Measurements from ENCODE around the gene SDK1. TPM values are rescaled to one million over a fixed set of nuclear protein-coding genes. Genes with fewer than 3 reads are reported as not detected.

SDK1 gene
- total and polyA plus RNA-seq, 8 donors: 1.6 to 11.2 (median 6.6) TPM

GRCh38 chr7:3781607-3782006 is 480.6 kb downstream of the SDK1 start:
- Histone ChIP-seq H3K27ac (no peak overlapping the region), H3K9me3 (peaks cover 0 to 30% (median 15%) of the 10 kb centered on the region in 4 donors), H3K27me3 (no peaks in the 10 kb centered on the region), H3K36me3 (no peaks in the 10 kb centered on the region), H3K4me1 (no peaks in the 10 kb centered on the region), H3K4me3 (no peak overlapping the region)
- 81 to 92% (median 88%) methylated on average over 1 of the region's 1 CpG for WGBS, 5 donors
- intact Hi-C loops (cut with DNase I; ENCODE audit: low total_unique reads): no loop called here
- DNase-seq: no peak
- TF ChIP-seq POLR2AphosphoS5 (IDR thresholded peaks at IDR 0.05) (no peak), POLR2A (IDR thresholded peaks at IDR 0.05) (no peak), EP300 (IDR thresholded peaks at IDR 0.05) (no peak)
- TF ChIP-seq, protein P1, sequence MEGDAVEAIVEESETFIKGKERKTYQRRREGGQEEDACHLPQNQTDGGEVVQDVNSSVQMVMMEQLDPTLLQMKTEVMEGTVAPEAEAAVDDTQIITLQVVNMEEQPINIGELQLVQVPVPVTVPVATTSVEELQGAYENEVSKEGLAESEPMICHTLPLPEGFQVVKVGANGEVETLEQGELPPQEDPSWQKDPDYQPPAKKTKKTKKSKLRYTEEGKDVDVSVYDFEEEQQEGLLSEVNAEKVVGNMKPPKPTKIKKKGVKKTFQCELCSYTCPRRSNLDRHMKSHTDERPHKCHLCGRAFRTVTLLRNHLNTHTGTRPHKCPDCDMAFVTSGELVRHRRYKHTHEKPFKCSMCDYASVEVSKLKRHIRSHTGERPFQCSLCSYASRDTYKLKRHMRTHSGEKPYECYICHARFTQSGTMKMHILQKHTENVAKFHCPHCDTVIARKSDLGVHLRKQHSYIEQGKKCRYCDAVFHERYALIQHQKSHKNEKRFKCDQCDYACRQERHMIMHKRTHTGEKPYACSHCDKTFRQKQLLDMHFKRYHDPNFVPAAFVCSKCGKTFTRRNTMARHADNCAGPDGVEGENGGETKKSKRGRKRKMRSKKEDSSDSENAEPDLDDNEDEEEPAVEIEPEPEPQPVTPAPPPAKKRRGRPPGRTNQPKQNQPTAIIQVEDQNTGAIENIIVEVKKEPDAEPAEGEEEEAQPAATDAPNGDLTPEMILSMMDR (IDR thresholded peaks at IDR 0.05): no peak

GRCh38 chr7:3787717-3788264 is 486.7 kb downstream of the SDK1 start:
- no peak overlapping the region for H3K4me3 ChIP-seq
- intact Hi-C loops (cut with DNase I; ENCODE audit: low total_unique reads): no loop called here
- H3K9me3 ChIP-seq: peaks cover 0 to 9% (median 0%) of the 10 kb centered on the region in 4 donors
- TF ChIP-seq, protein P1 (IDR thresholded peaks at IDR 0.05): no peak
- TF ChIP-seq EP300 (IDR thresholded peaks at IDR 0.05) (no peak), POLR2AphosphoS5 (IDR thresholded peaks at IDR 0.05) (no peak), POLR2A (IDR thresholded peaks at IDR 0.05) (no peak)
- peaks cover 0 to 3% (median 0%) of the 10 kb centered on the region in 4 donors for H3K4me1 ChIP-seq
- 26 to 61% (median 32%) methylated on average over 12 to 15 of the region's 15 CpGs for WGBS, 5 donors
- H3K27me3 ChIP-seq: no peaks in the 10 kb centered on the region
- DNase-seq: peak; percentile 37 to 48
- no peak overlapping the region for H3K27ac ChIP-seq
- H3K36me3 ChIP-seq: no peaks in the 10 kb centered on the region

GRCh38 chr7:3790803-3791202 is 489.8 kb downstream of the SDK1 start:
- Histone ChIP-seq H3K27me3 (no peaks in the 10 kb centered on the region), H3K4me1 (peaks cover 0 to 3% (median 0%) of the 10 kb centered on the region in 4 donors), H3K9me3 (no peaks in the 10 kb centered on the region), H3K36me3 (no peaks in the 10 kb centered on the region), H3K4me3 (no peak overlapping the region), H3K27ac (no peak overlapping the region)
- DNase-seq: no peak
- 87 to 93% (median 90%) methylated on average over 2 of the region's 2 CpGs for WGBS, 5 donors
- intact Hi-C loops (cut with DNase I; ENCODE audit: low total_unique reads): no loop called here
- TF ChIP-seq EP300 (IDR thresholded peaks at IDR 0.05) (no peak), POLR2A (IDR thresholded peaks at IDR 0.05) (no peak), POLR2AphosphoS5 (IDR thresholded peaks at IDR 0.05) (no peak)
- TF ChIP-seq, protein P1 (IDR thresholded peaks at IDR 0.05): no peak

- no peak for DNase-seq
- no peaks in the 10 kb centered on the region for H3K36me3 ChIP-seq
- TF ChIP-seq POLR2A (IDR thresholded peaks at IDR 0.05): no peak
- no peak for TF ChIP-seq EP300 (IDR thresholded peaks at IDR 0.05)
- TF ChIP-seq POLR2AphosphoS5 (IDR thresholded peaks at IDR 0.05): no peak
- TF ChIP-seq, protein P1 (IDR thresholded peaks at IDR 0.05): no peak
- no peaks in the 10 kb centered on the region for H3K27me3 ChIP-seq
- intact Hi-C loops (cut with DNase I; ENCODE audit: low total_unique reads): no loop called here
- no peaks in the 10 kb centered on the region for H3K9me3 ChIP-seq
- H3K4me3 ChIP-seq: no peak overlapping the region
- 83 to 86% (median 85%) methylated on average over 9 of the region's 9 CpGs for WGBS, 5 donors
- peaks cover 0 to 3% (median 0%) of the 10 kb centered on the region in 4 donors for H3K4me1 ChIP-seq
- no peak overlapping the region for H3K27ac ChIP-seq
Observed at GRCh38 chr7:3791327-3791726, 490.3 kb downstream of the SDK1 start.
